ENCODE measurements around the gene TAF11L10. TPM values are rescaled to one million over a fixed set of nuclear protein-coding genes. Genes with fewer than 3 reads are reported as not detected.
A peak's percentile ranks its signal among the peaks of the same experiment; 100 is the strongest.
"Not testable (repeated sequence)": the region's sequence is repeated elsewhere in the genome, so short reads cannot be mapped to it uniquely, and the experiment has no call there.

Gene TAF11L10
- not detected in 2 replicates for total RNA-seq (2014; rRNA removed; shearing (Covaris generic))

- DNase-seq (ENCODE audit: low spot score), result not testable (repeated sequence)
Observed at GRCh38 chr5:17597728-17598127, at the start of gene TAF11L10. Gene TAF11L10, minus strand, starts transcription at chr5:17597828.

- no peak for DNase-seq (ENCODE audit: low spot score)
Observed at GRCh38 chr5:17634160-17634559, 36.5 kb upstream of the TAF11L10 start, which contains the start of gene TAF11L14. Gene TAF11L14, plus strand, starts transcription at chr5:17634460.

GRCh38 chr5:17631788-17632187 lies 34.2 kb upstream of the TAF11L10 start, which contains the start of gene TAF11L13:
Gene TAF11L13, plus strand, starts transcription at chr5:17632088.
- DNase-seq (ENCODE audit: low spot score), result not testable (repeated sequence)

DNA sequence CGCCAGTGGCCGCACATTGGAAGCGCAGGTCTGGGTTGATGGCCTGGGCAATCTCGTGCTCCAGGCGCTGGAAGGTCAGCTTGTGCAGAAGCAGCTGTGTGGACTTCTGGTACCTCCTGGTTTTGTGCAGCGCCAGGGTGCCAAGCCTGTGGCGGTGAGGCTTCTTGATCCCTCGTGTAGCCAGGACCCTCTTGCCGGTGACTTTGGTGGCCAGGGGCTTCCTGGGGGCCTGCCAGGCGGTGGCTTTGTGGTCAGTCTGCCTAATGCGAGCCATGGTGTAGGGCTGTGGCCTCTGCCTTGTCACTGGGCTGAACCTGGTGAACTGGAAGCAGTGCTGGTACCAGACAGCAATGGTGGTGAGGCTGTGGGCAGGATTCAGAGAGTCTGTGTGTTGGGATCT lies 28.1 kb upstream of the TAF11L10 start:
- no peak for DNase-seq (ENCODE audit: low spot score)

GRCh38 chr5:17620627-17621026 lies 23.0 kb upstream of the TAF11L10 start:
- no peak for DNase-seq (ENCODE audit: low spot score)

GRCh38 chr5:17619354-17619753 lies 21.7 kb upstream of the TAF11L10 start:
- DNase-seq (ENCODE audit: low spot score), result peak; percentile 12

- DNase-seq (ENCODE audit: low spot score), result no peak
Observed at GRCh38 chr5:17614872-17615605, 17.4 kb upstream of the TAF11L10 start.

- DNase-seq (ENCODE audit: low spot score), result not testable (repeated sequence)
Observed at GRCh38 chr5:17610092-17610491, 12.5 kb upstream of the TAF11L10 start, which contains the start of gene TAF11L12. Gene TAF11L12, plus strand, starts transcription at chr5:17610392.

- not testable (repeated sequence) for DNase-seq (ENCODE audit: low spot score)
Observed at GRCh38 chr5:17607461-17607860, 9.8 kb upstream of the TAF11L10 start.

DNA sequence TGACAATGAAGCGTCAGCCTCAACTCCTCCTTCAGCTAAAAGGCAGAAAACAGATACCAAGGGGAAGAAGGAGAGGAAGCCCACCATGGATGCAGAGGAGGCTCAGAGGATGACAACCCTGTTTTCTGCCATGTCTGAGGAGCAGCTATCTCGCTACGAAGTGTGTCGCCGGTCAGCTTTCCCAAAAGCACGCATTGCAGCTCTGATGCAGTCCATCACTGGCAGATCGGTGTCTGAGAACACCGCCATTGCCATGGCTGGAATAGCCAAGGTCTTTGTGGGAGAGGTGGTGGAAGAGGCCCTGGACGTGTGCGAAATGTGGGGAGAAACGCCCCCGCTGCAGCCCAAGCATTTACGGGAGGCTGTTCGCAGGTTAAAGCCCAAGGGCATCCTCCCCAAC lies 7.3 kb upstream of the TAF11L10 start:
- no peak for DNase-seq (ENCODE audit: low spot score)

DNA sequence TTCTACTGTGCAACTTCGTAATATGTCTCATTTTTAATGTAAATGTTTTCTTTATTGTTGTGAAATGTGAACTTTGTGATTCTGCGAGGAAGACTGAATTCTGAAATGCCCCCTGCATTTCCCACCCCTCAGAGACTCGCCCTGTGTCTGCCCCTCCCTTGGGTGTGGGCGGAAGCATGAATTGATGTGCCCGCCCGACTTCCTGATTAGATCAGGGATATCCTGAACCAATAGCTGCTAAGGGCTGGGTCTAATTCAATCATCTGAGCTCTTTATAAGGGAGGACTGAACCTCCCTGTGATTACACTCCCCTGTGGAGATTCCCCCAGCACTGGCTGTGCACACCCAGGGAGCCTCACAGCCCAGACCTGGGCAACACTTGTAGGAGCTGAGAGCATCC lies 6.3 kb upstream of the TAF11L10 start, which contains the start of gene TAF11L11:
Gene TAF11L11 (plus strand): TSS at position 304 of the 400 bp plus-strand sequence.
- DNase-seq (ENCODE audit: low spot score), result not testable (repeated sequence)

GRCh38 chr5:17594255-17594654 lies 3.4 kb downstream of the TAF11L10 start, which contains the start of gene TAF11L9:
Gene TAF11L9, minus strand, starts transcription at chr5:17594394.
- DNase-seq (ENCODE audit: low spot score), result not testable (repeated sequence)

- DNase-seq (ENCODE audit: low spot score), result not testable (repeated sequence)
Observed at GRCh38 chr5:17590860-17591259, 6.8 kb downstream of the TAF11L10 start, which contains the start of gene TAF11L8. Gene TAF11L8, minus strand, starts transcription at chr5:17590960.

GRCh38 chr5:17585658-17586057 lies 12.0 kb downstream of the TAF11L10 start, which contains the start of gene TAF11L7:
Gene TAF11L7, minus strand, starts transcription at chr5:17585758.
- DNase-seq (ENCODE audit: low spot score), result not testable (repeated sequence)

Other genes with a start within 250 kb of the TAF11L10 start
- not detected in 2 replicates for gene TAF11L2, start 99.6 kb downstream of the TAF11L10 start, total RNA-seq (2014; rRNA removed; shearing (Covaris generic))
- not detected in 2 replicates for gene TAF11L3, start 79.5 kb downstream of the TAF11L10 start, total RNA-seq (2014; rRNA removed; shearing (Covaris generic))
- gene TAF11L4, start 76.0 kb downstream of the TAF11L10 start, total RNA-seq (2014; rRNA removed; shearing (Covaris generic)), result not detected in 2 replicates
- not detected in 2 replicates for gene TAF11L5, start 72.6 kb downstream of the TAF11L10 start, total RNA-seq (2014; rRNA removed; shearing (Covaris generic))
- not detected in 2 replicates for gene TAF11L6, start 69.2 kb downstream of the TAF11L10 start, total RNA-seq (2014; rRNA removed; shearing (Covaris generic))
- gene TAF11L7, start 12.1 kb downstream of the TAF11L10 start, total RNA-seq (2014; rRNA removed; shearing (Covaris generic)), result not detected in 2 replicates
- not detected in 2 replicates for gene TAF11L8, start 6.9 kb downstream of the TAF11L10 start, total RNA-seq (2014; rRNA removed; shearing (Covaris generic))
- gene TAF11L9, start 3.4 kb downstream of the TAF11L10 start, total RNA-seq (2014; rRNA removed; shearing (Covaris generic)), result not detected in 2 replicates
- gene TAF11L11, start 6.4 kb upstream of the TAF11L10 start, total RNA-seq (2014; rRNA removed; shearing (Covaris generic)), result not detected in 2 replicates
- gene TAF11L12, start 12.6 kb upstream of the TAF11L10 start, total RNA-seq (2014; rRNA removed; shearing (Covaris generic)), result not detected in 2 replicates
- not detected in 2 replicates for gene TAF11L13, start 34.3 kb upstream of the TAF11L10 start, total RNA-seq (2014; rRNA removed; shearing (Covaris generic))
- not detected in 2 replicates for gene TAF11L14, start 36.6 kb upstream of the TAF11L10 start, total RNA-seq (2014; rRNA removed; shearing (Covaris generic))